Prostate gland (tissue), 2 donors: ENCODE measurements around the gene SLC2A10. TPM values are rescaled to one million over a fixed set of nuclear protein-coding genes. Genes with fewer than 3 reads are reported as not detected.

Experiments used
- DNase-seq: peaks from one replicate; pipeline ENCODE4 v3.0.0-alpha.2; 2019; ENCODE audit warnings: low spot score
- H3K27ac ChIP-seq, 2 donors: fragments of 200-600 bp; sonication (generic); 2 replicates each; pipeline ENCODE4 v1.5.1; 2017 to 2019
- H3K27me3 ChIP-seq: fragments of 200-600 bp; sonication (generic); replicated peaks from 2 replicates; pipeline ENCODE4 v1.5.1; 2019; ENCODE audit not compliant: insufficient read depth
- H3K36me3 ChIP-seq, 2 donors: fragments of 200-600 bp; sonication (generic); 1 replicate in 1 of 2; 2 replicates in 1 of 2; pipeline versions ENCODE4 v1.5.1 to v1.8.1; 2017 to 2019
- H3K4me1 ChIP-seq: fragments of 200-600 bp; sonication (generic); replicated peaks from 2 replicates; pipeline ENCODE4 v1.5.1; 2019
- H3K4me3 ChIP-seq, 2 donors: fragments of 200-600 bp; sonication (generic); 2 replicates each; pipeline ENCODE4 v1.5.1; 2017 to 2019
- H3K9me3 ChIP-seq: fragments of 200-600 bp; sonication (generic); 2 replicates; pipeline ENCODE4 v1.5.1; 2017
- POLR2A ChIP-seq: fragments of 450-650 bp; IDR thresholded peaks from one replicate; pipeline ENCODE4 v1.6.1; 2016; ENCODE audit warnings: antibody characterized with exemption, mild to moderate bottlenecking
- POLR2AphosphoS5 ChIP-seq: sonication (generic); formaldehyde crosslinking; IDR thresholded peaks from one replicate; pipeline ENCODE4 v1.6.1; 2017; ENCODE audit warnings: antibody characterized with exemption
- WGBS: methylation state at CpG from one replicate; pipeline ENCODE4 v1.1.5; 2018; 5-methylcytosine and 5-hydroxymethylcytosine counted together
- intact Hi-C: fragments of 100-400 bp; cut with DNase I; formaldehyde crosslinking; loops from one replicate; pipeline ENCODE4 v1.14.2; 2022
- total RNA-seq, 2 donors: library from RNA; depleted of rRNA; stranded (reverse); fragments of >200 nt; gene quantifications; one replicate each; pipeline ENCODE4 v1.1.0, GENCODE V29; 2016
- TF ChIP-seq, protein P1 (sequence below), 4 experiments: fragments of 200-600 bp in 2 of 4; fragments of 450-650 bp in 2 of 4; sonication (generic) in 2 of 4; IDR thresholded peaks; 1 replicate in 3 of 4; 2 replicates in 1 of 4; pipeline ENCODE4 v1.5.1; 2016 to 2019; ENCODE audit warnings: antibody characterized with exemption in 4 of 4, mild to moderate bottlenecking in 2 of 4, moderate library complexity in 2 of 4

SLC2A10 gene
- total RNA-seq, 2 donors from 2014 or later = 49.8 to 54.9 TPM

DNA sequence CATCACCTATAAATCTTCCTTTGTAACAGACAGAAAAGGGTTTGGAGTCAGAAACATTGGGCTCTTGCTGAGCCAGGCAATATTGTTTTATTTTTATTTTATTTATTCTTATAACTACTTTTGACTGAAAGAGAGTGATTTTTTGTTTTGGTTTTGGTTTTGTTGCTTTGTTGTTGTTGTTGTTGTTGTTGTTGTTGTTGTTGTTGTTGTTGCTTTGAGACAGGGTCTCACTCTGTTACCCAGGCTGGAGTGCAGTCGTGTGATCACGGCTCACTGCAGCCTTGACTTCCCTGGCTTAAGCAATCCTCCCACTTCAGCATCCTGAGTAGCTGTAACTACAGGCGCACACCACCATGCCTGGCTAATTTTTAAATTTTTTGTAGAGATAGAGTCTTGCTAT is 43.1 kb upstream of the SLC2A10 start:
- Histone ChIP-seq H3K27me3 (no peaks in the 10 kb centered on the region), H3K4me3 (no peak overlapping the region), H3K27ac (no peak overlapping the region), H3K9me3 (no peaks in the 10 kb centered on the region), H3K4me1 (no peaks in the 10 kb centered on the region), H3K36me3 (no peaks in the 10 kb centered on the region)
- no peak for DNase-seq
- no peak for TF ChIP-seq POLR2A
- no peak for TF ChIP-seq POLR2AphosphoS5
- TF ChIP-seq, protein P1, sequence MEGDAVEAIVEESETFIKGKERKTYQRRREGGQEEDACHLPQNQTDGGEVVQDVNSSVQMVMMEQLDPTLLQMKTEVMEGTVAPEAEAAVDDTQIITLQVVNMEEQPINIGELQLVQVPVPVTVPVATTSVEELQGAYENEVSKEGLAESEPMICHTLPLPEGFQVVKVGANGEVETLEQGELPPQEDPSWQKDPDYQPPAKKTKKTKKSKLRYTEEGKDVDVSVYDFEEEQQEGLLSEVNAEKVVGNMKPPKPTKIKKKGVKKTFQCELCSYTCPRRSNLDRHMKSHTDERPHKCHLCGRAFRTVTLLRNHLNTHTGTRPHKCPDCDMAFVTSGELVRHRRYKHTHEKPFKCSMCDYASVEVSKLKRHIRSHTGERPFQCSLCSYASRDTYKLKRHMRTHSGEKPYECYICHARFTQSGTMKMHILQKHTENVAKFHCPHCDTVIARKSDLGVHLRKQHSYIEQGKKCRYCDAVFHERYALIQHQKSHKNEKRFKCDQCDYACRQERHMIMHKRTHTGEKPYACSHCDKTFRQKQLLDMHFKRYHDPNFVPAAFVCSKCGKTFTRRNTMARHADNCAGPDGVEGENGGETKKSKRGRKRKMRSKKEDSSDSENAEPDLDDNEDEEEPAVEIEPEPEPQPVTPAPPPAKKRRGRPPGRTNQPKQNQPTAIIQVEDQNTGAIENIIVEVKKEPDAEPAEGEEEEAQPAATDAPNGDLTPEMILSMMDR (IDR thresholded peaks at IDR 0.05) = no peak
- intact Hi-C loops = no loop called here
- 97% methylated on average over 3 of the region's 3 CpGs for WGBS

DNA sequence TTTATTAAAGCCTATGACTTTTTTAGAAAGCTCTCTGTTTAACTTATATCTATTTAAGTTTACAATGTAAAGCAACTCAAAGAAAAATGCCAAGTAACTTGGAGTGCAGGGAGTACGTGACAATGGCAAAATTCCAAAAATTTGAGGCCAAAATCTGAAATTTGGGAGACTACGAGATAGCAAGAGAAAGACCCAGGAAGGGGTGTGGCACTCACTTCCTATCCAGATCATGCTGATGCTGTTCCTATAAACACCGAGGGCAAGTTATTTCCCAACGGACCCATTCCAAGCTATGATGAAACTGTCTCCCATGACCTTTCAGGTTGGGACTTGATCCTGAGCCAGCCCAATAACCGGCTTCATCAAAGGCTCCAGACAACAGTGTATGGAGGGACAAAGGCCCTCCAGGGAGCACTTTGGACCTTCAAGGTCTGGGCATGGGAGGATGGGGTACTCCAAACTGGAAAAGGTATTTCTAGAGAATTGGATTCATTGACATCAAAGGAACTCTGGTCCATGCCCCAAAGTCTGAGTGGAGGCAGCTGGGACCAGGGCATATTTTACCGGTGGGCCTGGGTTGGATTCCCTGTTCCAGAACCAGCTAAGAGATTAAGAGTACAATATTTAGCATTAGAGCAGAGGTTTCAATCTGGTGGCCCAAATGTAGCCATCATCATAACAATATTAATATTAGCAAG is 42.5 kb upstream of the SLC2A10 start:
- no peak for DNase-seq
- Histone ChIP-seq H3K27ac (no peak overlapping the region), H3K4me3 (no peak overlapping the region), H3K36me3 (no peaks in the 10 kb centered on the region), H3K4me1 (no peaks in the 10 kb centered on the region), H3K9me3 (no peaks in the 10 kb centered on the region), H3K27me3 (no peaks in the 10 kb centered on the region)
- 74% methylated on average over 6 of the region's 6 CpGs for WGBS
- intact Hi-C loops = no loop called here
- TF ChIP-seq, protein P1 (IDR thresholded peaks at IDR 0.05) = no peak
- no peak for TF ChIP-seq POLR2AphosphoS5
- TF ChIP-seq POLR2A = no peak

DNA sequence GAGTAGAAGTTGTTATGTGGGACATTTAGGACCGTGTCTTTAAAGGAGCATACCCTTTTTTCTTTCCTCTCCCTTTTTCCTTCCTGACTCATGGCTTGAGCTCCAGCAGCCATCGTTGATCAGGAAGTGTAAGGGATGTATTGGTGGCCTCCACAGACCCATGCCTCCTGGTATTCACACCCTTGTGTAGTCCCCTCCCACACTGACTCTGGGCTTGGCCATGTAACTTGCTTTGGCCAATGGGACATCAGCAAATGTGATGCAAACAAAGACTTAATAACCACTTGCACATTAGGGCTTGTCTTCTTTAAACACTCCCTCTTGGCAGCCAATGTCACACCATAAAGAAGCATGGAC is 39.2 kb upstream of the SLC2A10 start:
- Histone ChIP-seq H3K27me3 (no peaks in the 10 kb centered on the region), H3K4me3 (no peak overlapping the region), H3K9me3 (no peaks in the 10 kb centered on the region), H3K4me1 (no peaks in the 10 kb centered on the region), H3K36me3 (no peaks in the 10 kb centered on the region), H3K27ac (no peak overlapping the region)
- TF ChIP-seq POLR2A (no peak), POLR2AphosphoS5 (no peak)
- TF ChIP-seq, protein P1 (IDR thresholded peaks at IDR 0.05) = no peak
- 88% methylated on average over 2 of the region's 2 CpGs for WGBS
- DNase-seq = no peak
- intact Hi-C loops = no loop called here

DNA sequence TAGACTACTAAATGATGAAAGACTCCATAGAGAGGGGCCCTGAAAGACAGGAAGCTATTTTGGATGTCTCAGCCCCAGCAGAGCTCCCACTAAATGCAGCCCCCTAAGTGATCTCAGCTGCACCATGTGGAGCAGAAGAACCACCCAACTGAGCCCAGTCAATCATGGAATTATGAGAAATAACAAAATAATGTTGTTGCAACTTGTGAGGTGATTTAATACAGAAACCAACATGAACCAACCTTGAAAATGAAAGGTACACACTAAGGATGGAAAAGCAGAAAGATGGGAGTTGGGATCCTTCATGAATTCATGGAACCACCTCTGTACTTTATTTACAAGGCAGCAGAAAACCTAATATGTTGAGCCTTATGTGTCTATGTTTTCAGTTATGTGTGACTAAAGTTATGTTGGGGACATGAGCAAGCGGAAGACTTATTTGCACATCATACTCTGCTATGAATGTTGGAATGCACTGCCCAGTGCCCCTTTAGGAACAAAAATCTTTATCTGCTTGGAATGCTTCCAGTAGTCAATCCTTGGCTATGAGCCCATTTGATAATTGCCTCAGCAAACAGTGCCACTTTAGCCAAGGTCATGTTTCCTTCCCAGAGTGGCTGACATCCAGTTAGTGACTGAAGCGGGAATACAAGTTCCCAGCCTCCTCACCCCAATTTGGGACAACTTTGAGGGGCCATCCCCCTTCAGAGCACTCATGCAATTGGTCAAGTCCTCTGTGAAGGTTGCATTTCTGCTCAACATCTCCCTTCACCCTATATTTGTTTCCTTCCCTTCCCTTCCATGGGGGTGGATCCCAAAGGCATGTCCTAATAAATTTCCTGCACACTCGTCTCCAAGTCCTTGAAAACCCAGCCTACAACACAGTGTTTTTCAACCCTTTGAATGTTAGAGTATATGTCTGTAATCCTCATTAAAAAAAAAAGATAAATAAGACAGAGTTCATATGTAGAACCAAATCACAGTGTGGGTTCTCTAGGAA is 38.6 kb upstream of the SLC2A10 start:
- DNase-seq = no peak
- no peak overlapping the region for H3K27ac ChIP-seq
- H3K9me3 ChIP-seq = no peaks in the 10 kb centered on the region
- H3K36me3 ChIP-seq = no peaks in the 10 kb centered on the region
- 73% methylated on average over 3 of the region's 3 CpGs for whole genome bisulfite sequencing
- intact Hi-C loops = no loop called here
- TF ChIP-seq POLR2A (no peak), POLR2AphosphoS5 (no peak)
- TF ChIP-seq, protein P1 (IDR thresholded peaks at IDR 0.05) = no peak
- no peaks in the 10 kb centered on the region for H3K4me1 ChIP-seq
- no peaks in the 10 kb centered on the region for H3K27me3 ChIP-seq
- H3K4me3 ChIP-seq = no peak overlapping the region
